ENCODE measurements around the gene NLRP10. TPM values are rescaled to one million over a fixed set of nuclear protein-coding genes. Genes with fewer than 3 reads are reported as not detected.

Gene NLRP10
- total RNA-seq, 2 donors from 2014 or later: not detected

- H3K27me3 ChIP-seq: no peaks in the 10 kb centered on the region
- TF ChIP-seq CTCF (IDR thresholded peaks at IDR 0.05): no peak
- intact Hi-C loops (cut with DNase I): no loop called here
- H3K4me1 ChIP-seq: no peaks in the 10 kb centered on the region
- H3K9me3 ChIP-seq: no peaks in the 10 kb centered on the region
- no peak overlapping the region for H3K4me3 ChIP-seq
- no peak overlapping the region for H3K27ac ChIP-seq
- no peak overlapping the region for H3K9ac ChIP-seq (ENCODE audit: low read depth in 2 of 2, low read length in 2 of 2)
- no peaks in the 10 kb centered on the region for H3K36me3 ChIP-seq
- DNase-seq: no peak
These were observed 40.7 kb downstream of the NLRP10 start for GRCh38 chr11:7924536-7924935.

DNA sequence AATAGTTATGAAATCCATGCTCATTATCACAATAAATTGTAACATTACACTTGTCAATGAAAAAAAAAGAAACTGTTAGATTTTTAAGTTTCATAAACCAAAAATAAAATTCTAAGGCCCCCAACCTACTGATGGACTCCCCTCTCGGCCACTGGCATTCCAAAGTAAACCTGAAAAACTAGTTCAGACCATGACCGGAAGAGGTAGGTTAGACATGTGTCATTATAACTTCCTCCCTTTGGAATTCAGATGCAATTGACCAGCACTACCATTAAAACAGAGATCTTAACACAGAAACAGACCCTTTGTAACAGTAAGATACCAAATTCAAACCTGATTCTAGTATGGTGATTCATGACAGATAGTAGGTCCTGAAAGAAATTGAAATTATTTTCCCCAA, 47.1 kb downstream of the NLRP10 start:
- Histone ChIP-seq H3K27me3 (no peaks in the 10 kb centered on the region), H3K27ac (no peak overlapping the region), H3K9ac (ENCODE audit: low read depth in 2 of 2, low read length in 2 of 2) (no peak overlapping the region), H3K9me3 (no peaks in the 10 kb centered on the region), H3K4me1 (no peaks in the 10 kb centered on the region), H3K36me3 (no peaks in the 10 kb centered on the region), H3K4me3 (no peak overlapping the region)
- no peak for TF ChIP-seq CTCF (IDR thresholded peaks at IDR 0.05)
- intact Hi-C loops (cut with DNase I): no loop called here
- DNase-seq: no peak

Other genes with a start within 250 kb of the NLRP10 start
- not detected for gene OR5P2, start 168.5 kb downstream of the NLRP10 start, total RNA-seq
- not detected for gene OR5P3, start 134.6 kb downstream of the NLRP10 start, total RNA-seq
- gene OR10A6, start 34.2 kb downstream of the NLRP10 start, total RNA-seq: not detected
- not detected for gene OR10A3, start 23.7 kb downstream of the NLRP10 start, total RNA-seq
- 100 to 1,000 TPM; 229 to 242 TPM for gene EIF3F, start 21.9 kb upstream of the NLRP10 start, total RNA-seq
- 1 to 10 TPM; 1.2 to 1.4 TPM for gene TUB, start 115.8 kb upstream of the NLRP10 start, total RNA-seq
- 1 to 10 TPM in 1 of 2 donors, under 1 TPM in 1; 0.79 to 2.0 TPM for gene RIC3, start 203.6 kb upstream of the NLRP10 start, total RNA-seq

Measured in colonic mucosa (tissue), 4 donors.